ENCODE results near the gene SLC12A7.

GRCh38 chr5:1045960-1046560, 65.8 kb downstream of the SLC12A7 start:
- TF ChIP-seq YY1 (tag by site-specific recombination; IDR thresholded peaks at IDR 0.05) (no peak), REST (tag by site-specific recombination; IDR thresholded peaks at IDR 0.05) (no peak), ZNF37A (tag by site-specific recombination; IDR thresholded peaks at IDR 0.05) (no peak), ZSCAN16 (tag by site-specific recombination; IDR thresholded peaks at IDR 0.05) (no peak), ZSCAN5A (tag by site-specific recombination; IDR thresholded peaks at IDR 0.05) (no peak), ZNF548 (tag by site-specific recombination; IDR thresholded peaks at IDR 0.05) (no peak), ZNF416 (tag by site-specific recombination; IDR thresholded peaks at IDR 0.05) (no peak)
- TF ChIP-seq, protein P1, sequence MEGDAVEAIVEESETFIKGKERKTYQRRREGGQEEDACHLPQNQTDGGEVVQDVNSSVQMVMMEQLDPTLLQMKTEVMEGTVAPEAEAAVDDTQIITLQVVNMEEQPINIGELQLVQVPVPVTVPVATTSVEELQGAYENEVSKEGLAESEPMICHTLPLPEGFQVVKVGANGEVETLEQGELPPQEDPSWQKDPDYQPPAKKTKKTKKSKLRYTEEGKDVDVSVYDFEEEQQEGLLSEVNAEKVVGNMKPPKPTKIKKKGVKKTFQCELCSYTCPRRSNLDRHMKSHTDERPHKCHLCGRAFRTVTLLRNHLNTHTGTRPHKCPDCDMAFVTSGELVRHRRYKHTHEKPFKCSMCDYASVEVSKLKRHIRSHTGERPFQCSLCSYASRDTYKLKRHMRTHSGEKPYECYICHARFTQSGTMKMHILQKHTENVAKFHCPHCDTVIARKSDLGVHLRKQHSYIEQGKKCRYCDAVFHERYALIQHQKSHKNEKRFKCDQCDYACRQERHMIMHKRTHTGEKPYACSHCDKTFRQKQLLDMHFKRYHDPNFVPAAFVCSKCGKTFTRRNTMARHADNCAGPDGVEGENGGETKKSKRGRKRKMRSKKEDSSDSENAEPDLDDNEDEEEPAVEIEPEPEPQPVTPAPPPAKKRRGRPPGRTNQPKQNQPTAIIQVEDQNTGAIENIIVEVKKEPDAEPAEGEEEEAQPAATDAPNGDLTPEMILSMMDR (tag by site-specific recombination; IDR thresholded peaks at IDR 0.05): no peak
- TF ChIP-seq, protein P2, sequence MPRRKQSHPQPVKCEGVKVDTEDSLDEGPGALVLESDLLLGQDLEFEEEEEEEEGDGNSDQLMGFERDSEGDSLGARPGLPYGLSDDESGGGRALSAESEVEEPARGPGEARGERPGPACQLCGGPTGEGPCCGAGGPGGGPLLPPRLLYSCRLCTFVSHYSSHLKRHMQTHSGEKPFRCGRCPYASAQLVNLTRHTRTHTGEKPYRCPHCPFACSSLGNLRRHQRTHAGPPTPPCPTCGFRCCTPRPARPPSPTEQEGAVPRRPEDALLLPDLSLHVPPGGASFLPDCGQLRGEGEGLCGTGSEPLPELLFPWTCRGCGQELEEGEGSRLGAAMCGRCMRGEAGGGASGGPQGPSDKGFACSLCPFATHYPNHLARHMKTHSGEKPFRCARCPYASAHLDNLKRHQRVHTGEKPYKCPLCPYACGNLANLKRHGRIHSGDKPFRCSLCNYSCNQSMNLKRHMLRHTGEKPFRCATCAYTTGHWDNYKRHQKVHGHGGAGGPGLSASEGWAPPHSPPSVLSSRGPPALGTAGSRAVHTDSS (tag by site-specific recombination; IDR thresholded peaks at IDR 0.05): no peak
